Measurements from ENCODE around the gene BCCIP.

GRCh38 chr10:125783408-125783807 is 39.9 kb upstream of the BCCIP start:
- TF ChIP-seq CTCF (IDR thresholded peaks at IDR 0.05) (no peak), POLR2A (IDR thresholded peaks at IDR 0.05) (no peak)
